Skin epidermis (tissue), 12 donors: ENCODE data around the gene ACP5.
"Not testable (repeated sequence)": the region's sequence is repeated elsewhere in the genome, so short reads cannot be mapped to it uniquely, and the experiment has no call there.

Source experiments
- H3K27ac ChIP-seq, 21 experiments: fragments of 200-600 bp; sonication (generic) in 11 of 21; one replicate each; pipeline ENCODE4 v1.5.0; 2020; ENCODE audit warnings: mild to moderate bottlenecking in 3 of 21, inconsistent platforms in 2 of 21, moderate library complexity in 2 of 21
- H3K4me3 ChIP-seq, 7 experiments: fragments of 200-600 bp; sonication (generic) in 2 of 7; one replicate each; pipeline ENCODE4 v1.5.0; 2020; ENCODE audit warnings: inconsistent platforms in 2 of 7, mild to moderate bottlenecking in 2 of 7, moderate library complexity in 1 of 7

The ACP5 gene

DNA sequence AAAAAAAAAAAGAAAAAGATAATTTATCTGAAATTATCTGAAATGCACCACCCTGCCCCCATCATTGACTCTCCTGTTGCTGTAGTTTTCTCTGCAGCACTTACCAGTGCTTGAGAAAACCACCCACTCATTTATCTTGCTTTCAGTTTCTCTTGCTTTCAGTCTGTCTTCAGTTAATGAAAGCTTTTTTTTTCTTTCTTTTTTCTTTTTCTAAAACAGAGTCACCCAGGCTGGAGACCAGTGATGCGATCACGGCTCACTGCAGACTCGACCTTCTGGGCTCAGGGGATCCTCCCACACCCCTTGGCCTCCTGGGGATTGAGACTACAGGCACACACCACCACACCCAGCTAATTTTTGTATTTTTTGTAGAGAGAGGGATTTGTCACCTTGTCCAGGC, 4.3 kb upstream of the ACP5 start:
- Histone ChIP-seq H3K4me3 (no peak overlapping the region), H3K27ac (peak overlapping the region in 16 of 21 experiments; percentile 25 to 84 (median 68))

DNA sequence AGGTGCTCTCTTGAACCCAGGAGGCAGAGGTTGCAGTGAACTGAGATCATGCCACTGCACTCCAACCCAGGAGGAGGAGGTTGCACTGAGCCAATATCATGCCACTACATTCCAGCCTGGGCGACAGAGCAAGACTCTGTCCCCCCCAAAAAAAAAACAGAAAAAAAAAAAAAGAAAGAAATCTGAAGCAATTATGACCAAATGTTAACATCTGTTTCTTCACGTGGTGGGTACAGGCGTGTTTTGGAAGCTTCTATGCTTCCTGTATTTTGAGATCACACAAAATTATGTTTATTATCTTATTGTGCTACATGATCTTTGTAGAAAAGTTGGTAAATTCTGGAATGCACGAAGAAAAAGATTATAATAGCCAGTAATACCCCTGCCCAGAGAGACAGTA, 2.7 kb upstream of the ACP5 start:
- Histone ChIP-seq H3K27ac (peak overlapping the region in 11 of 21 experiments; percentile 11 to 84 (median 75)), H3K4me3 (no peak overlapping the region)

DNA sequence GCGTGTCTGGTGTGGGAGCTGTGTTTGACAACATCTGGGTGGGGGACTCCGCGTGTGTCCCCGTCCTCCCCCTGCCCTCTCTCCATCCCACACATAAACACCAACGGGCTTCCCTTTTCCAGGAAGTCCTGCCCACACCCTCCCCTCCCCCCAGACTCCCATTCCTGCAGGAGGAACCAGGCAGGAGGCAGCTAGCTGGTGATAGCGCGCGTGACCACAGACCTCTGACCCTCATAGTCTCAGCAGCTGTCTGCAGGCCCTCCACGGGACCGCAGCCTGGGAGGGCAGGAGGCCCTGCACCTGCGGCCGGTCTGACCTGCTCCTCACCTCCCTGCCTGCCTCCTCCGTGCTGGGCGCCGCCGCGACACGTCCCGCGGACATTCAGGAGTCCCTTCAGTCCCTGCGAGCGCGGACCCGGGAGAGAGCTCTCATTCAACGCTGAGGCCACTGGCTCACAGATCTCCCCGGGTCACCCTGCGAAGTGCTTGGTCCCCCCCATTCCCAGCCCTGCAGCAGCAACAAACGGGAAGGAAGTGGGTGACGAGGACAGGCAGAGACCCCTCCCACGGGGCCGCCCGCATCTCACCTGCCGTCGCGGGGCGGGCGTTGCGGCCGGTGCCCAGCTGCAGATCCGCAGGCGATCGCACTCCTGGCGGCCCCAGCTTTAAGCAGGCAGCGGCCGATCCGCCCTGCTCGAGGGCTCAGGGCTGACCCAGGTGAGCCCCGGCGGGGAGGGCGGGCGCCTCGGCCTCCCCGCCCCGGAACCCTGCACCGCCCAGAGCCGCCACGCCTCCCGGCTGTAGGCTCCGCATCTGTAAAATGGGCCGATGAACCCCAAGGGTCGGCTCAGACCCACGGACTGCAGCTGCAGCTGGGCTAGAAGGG, 1.1 kb upstream of the ACP5 start:
- Histone ChIP-seq H3K27ac (peak overlapping the region in 20 of 21 experiments; percentile 13 to 88 (median 78)), H3K4me3 (peak overlapping the region; percentile 29 to 51 (median 42))

DNA sequence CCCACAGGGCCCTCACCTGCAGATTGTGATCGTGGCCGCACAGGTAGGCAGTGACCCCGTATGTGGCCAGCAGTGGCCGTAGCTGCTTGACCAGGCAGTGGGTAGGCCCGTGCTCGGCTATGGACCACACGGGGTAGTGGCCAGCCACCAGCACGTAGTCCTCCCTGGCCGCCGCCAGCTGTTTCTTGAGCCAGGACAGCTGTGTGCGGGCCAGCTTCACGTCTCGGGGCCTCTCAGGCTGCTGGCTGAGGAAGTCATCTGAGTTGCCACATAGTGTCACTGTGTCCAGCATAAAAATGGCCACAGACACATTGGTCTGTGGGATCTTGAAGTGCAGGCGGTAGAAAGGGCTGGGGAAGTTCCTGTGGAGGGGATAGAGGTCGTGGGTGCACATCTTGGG, 1.2 kb downstream of the ACP5 start:
- H3K27ac ChIP-seq: peak overlapping the region in 3 of 21 experiments; percentile 9 to 85 (median 81)
- H3K4me3 ChIP-seq: no peak overlapping the region

DNA sequence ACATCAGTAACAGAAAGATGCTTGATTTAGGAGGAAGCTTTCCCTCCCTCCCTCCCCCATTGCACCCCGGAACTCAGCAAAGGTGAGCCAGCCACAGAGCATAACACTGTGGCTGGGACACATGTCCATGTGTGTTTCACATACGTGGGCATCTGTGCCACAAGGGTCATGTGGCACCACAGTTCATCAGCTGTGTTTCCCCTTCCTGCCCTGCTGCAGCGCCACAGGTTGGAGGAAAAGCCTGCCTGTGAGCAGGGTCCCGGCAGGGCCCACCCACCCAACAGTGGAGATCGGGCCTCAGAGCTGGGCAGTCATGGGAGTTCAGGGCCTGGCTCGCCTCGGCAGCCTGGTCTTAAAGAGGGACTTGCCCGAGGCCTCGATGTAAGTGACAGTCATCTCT, 2.8 kb downstream of the ACP5 start:
- peak overlapping the region in 1 of 21 experiments; percentile 22 for H3K27ac ChIP-seq
- no peak overlapping the region for H3K4me3 ChIP-seq

DNA sequence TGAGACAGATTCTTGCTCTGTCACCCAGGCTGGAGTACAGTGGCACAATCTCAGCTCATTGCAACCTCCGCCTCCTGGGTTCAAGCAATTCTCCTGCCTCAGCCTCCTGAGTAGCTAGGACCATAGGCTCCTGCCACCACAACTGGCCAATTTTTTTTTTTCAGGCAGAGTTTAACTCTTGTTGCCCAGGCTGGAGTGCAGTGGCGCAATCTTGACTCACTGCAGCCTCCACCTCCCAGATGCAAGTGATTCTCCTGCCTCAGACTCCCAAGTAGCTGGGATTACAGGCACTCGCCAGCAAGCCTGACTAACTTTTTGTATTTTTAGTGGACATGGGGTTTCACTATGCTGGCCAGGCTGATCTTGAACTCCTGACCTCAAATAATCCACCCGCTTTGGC, 3.7 kb downstream of the ACP5 start:
- H3K4me3 ChIP-seq: not testable (repeated sequence)

DNA sequence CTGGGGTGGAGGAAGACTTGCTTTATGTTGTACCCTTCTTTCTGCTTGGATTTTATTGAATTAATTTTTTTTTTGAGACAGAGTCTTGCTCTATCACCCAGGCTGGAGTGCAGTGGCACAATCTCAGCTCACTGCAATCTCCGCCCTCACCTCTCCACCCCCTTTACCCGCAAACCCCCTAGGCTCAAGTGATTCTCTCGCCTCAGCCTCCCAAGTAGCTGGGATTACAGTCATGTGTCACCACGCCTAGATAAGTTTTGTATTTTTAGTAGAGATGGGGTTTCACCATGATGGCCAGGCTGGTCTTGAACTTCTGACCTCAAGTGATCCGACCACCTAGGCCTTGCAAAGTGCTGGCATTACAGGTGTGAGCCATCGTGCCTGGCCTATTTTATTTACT, 4.1 kb downstream of the ACP5 start:
- H3K27ac ChIP-seq, H3K4me3 ChIP-seq: not testable (repeated sequence)

More for the DNA sequence above, 3.7 kb downstream of the ACP5 start:
- H3K27ac ChIP-seq: not testable (repeated sequence)

DNA sequence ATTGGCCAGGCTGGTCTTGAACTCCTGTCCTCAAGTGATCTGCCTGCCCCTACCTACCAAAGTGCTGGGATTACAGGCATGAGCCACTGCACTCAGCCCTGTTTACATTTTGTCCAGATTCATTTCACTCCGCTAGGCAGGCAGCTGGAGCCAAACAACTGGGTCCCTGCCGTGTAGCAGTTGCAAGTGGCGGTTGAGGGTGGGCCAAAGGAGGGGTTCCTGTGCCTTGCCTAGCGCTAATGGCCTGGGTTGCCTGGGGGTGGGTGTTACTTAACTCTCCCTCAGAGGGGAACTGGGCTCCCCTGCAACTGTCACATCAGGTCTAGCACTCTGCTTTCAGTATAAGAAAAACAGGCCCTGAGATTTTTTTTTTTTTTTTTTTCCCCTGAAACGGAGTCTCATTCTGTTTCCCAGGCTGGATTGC, 7.4 kb downstream of the ACP5 start:
- Histone ChIP-seq H3K4me3 (no peak overlapping the region), H3K27ac (no peak overlapping the region)

DNA sequence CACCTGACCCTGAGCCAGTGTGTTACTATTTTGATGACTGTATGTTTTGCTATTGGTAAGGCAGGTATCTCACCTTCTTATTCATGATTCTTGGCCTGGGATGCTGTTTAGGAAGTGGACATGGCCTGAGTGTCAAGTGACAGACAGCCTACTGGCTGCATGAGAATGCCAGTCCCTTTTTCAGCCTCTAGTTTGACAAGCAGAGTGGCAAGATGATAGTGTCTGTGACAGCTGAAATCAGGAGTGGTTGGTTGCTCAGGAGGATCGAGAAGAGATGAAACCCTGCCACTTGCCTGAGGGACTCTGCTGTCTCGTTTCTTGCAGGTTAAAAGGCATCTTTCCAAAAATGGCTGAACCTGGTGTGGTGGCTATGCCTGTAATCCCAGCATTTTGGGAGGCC, 11.3 kb downstream of the ACP5 start:
- no peak overlapping the region for H3K27ac ChIP-seq
- no peak overlapping the region for H3K4me3 ChIP-seq

DNA sequence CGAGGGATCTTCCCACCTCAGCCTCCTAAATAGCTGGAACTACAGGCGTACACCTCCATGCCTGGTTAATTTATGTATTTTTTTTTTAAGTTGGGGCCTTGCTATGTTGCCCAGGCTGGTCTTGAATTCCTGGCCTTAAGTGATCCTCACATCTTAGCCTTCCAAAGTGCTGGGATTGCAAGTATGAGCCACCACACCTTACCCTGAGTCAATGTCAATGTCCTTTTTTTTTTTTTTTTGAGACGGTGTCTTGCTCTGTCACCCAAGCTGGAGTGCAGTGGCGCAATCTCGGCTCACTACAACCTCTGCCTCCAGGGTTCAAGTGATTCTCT, 11.8 kb downstream of the ACP5 start:
- not testable (repeated sequence) for H3K27ac ChIP-seq

DNA sequence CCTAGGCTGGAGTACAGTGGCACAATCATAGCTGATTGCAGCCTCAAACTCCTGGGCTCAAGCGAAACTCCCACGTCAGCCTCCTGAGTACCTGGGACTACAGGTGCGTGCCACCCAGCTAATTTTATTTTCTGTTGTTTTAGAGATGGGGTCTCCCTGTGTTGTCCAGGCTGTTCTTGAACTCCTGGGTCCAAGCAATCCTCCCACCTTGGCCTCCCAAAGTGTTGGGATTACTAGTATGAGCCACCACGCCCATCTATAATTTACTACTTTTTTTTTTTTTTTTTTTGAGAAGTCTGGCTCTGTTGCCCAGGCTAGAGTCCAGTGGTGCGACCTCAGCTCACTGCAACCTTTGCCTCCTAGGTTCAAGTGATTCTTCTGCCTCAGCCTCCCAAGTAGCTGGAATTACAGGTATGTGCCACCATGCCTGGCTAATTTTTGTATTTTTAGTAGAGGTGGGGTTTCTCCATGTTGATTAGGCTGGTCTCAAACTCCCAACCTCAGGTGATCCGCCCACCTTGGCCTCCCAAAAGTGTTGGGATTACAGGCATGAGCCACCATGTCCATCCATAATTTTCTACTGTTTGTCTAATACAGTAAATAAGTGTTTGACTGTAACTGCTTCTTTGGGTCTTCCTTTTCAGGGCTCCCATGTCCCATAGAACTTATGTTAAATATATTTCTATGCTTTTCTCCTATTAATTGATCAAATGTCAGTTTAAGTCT, 13.2 kb downstream of the ACP5 start:
- not testable (repeated sequence) for H3K27ac ChIP-seq, H3K4me3 ChIP-seq

More for the DNA sequence above, 11.8 kb downstream of the ACP5 start:
- H3K4me3 ChIP-seq: not testable (repeated sequence)

DNA sequence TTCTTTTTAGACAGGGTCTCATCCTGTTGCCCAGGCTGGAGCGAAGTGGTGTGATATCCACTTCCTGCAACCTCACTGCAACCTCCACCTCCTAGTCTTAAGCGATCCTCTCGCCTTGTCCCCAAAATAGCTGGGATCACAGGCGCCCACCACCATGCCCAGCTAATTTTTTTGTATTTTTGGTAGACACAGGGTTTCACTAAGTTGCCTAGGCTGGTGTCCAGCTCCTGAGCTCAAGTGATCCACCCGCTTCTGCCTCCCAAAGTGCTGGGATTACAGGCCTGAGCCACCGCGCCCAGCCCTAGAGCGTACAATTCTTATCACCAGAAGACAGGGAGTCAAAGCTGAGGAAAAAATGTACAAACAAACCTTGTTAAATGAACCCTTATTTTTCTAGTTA, 13.9 kb downstream of the ACP5 start:
- no peak overlapping the region for H3K27ac ChIP-seq
- no peak overlapping the region for H3K4me3 ChIP-seq

DNA sequence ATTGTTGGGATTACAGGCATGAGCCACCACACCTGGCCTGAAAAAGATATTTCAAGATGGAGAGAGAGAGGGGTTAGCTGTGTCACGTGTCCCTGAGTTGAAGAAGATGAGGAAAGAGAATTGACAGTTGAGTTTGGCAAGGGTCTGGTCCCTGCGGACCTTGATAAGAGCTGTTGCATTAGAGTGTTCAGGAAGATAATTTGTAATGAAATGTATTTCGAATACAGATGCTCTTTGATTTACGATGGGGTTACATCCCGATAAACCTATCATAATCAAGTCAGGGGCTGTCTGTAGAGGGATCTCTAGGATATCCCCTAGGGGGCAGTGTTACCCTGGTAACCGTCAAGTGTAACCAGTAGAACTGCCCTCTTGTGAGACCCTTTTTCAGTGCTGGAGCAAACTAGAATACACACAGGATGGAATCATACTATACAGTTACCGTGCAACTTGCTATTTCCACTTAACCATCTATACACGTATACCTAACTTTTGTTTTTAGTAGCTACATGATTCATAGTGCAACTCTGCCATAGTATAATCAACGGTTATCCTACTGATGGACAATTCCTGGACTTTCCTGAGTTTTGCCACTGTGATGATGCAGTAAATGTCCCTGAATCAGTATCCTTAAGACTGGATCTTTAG, 16.9 kb downstream of the ACP5 start:
- Histone ChIP-seq H3K4me3 (peak overlapping the region in 2 of 7 experiments; percentile 66 to 86), H3K27ac (no peak overlapping the region)

DNA sequence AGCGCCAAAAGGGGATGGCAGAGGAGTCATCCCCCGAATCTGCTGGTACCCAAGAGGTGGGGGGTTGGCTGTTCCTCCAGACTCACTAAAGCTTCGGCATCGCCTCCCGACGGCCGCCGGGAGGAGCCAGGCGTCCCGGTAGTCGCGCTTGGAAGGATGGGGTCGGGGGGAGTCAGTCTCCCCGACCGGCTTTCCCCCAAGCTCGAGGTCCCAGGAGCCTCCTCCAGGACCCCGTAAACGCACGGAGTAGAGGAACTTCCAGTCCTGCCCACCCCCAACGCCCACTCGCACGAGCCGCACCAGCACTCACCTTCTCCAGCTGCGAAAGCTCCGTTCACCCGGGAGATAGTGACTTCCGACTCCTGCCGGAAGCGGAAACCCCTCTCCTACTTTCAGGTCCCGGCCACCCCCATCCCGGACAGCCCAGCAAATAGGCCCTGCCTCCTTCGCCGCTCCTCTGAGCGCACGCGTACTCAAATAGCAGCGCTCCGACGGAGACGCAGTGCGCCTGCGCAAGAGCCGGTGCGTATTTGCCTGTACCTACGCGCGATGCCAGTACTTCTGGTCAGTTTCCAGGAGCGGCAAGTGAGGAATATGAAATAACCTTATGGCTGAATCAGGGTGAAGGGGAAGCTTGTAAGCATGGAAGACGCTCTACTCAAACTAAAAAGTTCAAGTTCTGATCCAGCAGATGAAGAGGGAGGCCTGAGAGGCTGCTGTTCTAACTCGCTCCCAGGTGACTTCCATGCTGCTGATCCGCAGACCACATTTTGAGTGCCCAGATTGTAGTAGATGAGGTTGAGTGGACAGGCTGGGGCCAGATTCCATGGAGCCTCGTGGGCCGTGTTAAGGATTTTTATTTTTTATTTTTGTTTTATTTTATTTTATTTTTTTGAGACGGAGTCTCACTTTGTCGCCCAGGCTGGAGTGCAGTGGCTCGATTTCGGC, 18.3 kb downstream of the ACP5 start, which contains the start of gene ELOF1:
Gene ELOF1, minus strand, starts transcription at position 350 of the 948 bp plus-strand sequence. CDS start 4,883 bp downstream, outside the sequence.
- H3K4me3 ChIP-seq: peak within 1 kb of the TSS; percentile 61 to 94 (median 86)

DNA sequence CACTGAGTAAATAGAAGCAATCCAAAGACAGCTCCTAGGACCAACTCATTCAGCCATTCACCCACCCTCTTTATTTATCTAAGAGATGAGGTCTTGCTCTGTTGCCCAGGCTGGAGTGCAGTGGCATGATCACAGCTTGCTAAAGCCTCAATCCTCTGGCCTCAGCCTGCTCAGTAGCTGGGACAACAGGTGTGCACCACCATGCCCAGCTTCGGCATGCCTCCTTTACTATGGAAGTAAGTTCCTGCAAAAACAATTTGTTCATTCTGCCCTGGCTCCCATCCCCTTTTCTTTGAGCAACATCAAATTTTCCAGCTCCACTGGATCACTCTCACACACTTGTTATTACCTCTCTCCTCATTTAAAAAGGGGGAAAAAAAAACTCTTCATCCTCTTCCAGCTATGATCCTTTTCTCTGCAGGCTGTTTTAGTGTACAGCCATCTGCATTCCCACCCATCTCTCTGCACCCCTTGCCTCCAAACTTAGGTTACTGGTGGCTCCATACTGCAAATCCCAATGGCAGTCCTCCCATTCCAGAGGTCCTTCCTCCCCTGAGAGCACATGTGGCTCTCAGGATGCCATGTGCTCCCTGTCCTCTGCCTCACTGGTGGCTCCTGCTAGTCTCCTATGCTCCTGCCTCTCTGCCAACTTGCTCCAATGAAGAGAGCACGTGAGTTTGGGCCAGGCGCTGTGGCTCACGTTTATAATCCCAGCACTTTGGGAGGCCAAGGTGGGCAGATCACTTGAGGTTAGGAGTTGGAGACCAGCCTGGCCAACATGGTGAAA, 20.6 kb downstream of the ACP5 start:
- no peak overlapping the region for H3K4me3 ChIP-seq

More for the DNA sequence above, 18.3 kb downstream of the ACP5 start, which contains the start of gene ELOF1:
- peak within 1 kb of the TSS in 20 of 21 experiments; percentile 47 to 88 (median 72) for H3K27ac ChIP-seq

DNA sequence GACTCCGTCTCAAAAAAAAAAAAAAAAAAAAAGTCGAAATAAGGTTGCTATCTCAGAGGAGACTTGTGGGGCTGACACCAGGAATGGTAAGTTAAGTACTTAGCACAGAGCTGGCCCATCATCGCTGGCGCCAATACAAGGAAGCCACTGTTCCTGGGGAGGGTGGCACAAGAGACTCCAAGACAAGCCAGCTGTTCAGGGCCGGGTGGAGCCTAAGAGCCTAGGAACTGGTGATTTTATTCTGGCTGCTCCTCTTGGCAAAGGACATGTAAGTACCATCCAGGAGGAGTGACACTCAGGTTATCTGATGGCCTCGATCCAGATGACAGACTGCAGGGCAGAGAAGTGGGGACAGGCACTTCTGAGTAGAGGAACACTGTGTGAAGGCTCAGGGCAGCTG, 22.2 kb downstream of the ACP5 start:
- H3K4me3 ChIP-seq: no peak overlapping the region
- H3K27ac ChIP-seq: no peak overlapping the region

More for the DNA sequence above, 20.6 kb downstream of the ACP5 start:
- no peak overlapping the region for H3K27ac ChIP-seq

DNA sequence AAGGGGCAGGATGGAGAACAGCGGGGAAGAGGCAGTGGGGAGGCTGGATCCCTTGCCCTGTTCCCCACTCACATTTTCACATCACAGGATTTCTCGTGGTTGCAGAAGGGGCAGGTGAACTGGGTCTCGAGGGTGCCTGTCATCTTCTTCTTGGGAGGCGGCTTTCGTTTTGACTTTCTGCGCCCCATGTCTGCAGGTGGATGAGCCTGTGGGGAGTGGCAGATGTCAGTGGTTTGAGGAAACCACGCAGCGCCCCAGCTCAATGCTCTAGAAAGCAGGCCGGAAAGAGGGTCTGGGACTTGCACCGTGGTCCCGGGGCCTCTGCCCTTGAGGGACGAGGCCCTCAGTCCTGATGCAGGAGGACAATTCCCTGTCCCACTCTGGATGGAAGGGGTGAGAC, 23.3 kb downstream of the ACP5 start:
- Histone ChIP-seq H3K4me3 (no peak overlapping the region), H3K27ac (no peak overlapping the region)

DNA sequence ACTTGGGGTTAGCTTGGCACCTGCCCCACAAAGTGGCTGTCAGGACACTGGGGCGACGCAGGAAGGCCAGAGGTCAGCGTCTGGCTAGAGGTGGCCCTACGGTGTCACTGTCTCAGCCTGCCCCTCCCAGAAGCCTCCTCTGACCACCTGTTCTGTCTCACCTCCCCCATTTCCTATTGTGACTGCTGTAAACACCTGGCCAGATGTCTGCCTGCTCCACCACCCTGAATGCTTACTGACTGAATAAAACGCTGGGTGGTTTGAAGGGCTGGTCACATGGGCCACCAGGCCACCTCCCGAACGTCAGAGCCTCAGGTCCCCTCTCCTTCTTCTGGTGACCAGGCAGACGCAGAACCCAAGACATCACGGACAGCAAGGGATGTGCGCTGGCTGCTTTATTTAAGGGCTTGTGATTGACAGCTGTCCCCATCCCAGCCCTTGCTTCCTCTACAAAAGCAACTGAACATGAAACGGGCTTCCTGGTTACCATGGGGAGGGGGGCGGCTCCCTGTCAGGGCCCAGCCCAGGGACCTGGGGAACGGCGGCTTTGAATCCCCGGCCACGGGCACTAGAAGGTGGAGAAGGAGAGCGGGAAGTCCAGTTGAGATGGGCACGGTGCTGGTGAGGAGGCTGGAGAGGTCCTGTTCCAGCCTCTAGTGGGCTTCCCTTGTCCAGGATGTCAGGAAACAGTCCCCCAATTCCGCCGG, 24.6 kb downstream of the ACP5 start:
- Histone ChIP-seq H3K27ac (no peak overlapping the region), H3K4me3 (no peak overlapping the region)
